Midbrain (tissue), 1 donor: ENCODE results near the gene ZMIZ1.

Source experiments
- DNase-seq: peaks from one replicate; lab custom pipeline; 2025; lab: John Stamatoyannopoulos, UW

ZMIZ1 gene, protein sequence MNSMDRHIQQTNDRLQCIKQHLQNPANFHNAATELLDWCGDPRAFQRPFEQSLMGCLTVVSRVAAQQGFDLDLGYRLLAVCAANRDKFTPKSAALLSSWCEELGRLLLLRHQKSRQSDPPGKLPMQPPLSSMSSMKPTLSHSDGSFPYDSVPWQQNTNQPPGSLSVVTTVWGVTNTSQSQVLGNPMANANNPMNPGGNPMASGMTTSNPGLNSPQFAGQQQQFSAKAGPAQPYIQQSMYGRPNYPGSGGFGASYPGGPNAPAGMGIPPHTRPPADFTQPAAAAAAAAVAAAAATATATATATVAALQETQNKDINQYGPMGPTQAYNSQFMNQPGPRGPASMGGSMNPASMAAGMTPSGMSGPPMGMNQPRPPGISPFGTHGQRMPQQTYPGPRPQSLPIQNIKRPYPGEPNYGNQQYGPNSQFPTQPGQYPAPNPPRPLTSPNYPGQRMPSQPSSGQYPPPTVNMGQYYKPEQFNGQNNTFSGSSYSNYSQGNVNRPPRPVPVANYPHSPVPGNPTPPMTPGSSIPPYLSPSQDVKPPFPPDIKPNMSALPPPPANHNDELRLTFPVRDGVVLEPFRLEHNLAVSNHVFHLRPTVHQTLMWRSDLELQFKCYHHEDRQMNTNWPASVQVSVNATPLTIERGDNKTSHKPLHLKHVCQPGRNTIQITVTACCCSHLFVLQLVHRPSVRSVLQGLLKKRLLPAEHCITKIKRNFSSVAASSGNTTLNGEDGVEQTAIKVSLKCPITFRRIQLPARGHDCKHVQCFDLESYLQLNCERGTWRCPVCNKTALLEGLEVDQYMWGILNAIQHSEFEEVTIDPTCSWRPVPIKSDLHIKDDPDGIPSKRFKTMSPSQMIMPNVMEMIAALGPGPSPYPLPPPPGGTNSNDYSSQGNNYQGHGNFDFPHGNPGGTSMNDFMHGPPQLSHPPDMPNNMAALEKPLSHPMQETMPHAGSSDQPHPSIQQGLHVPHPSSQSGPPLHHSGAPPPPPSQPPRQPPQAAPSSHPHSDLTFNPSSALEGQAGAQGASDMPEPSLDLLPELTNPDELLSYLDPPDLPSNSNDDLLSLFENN

DNA sequence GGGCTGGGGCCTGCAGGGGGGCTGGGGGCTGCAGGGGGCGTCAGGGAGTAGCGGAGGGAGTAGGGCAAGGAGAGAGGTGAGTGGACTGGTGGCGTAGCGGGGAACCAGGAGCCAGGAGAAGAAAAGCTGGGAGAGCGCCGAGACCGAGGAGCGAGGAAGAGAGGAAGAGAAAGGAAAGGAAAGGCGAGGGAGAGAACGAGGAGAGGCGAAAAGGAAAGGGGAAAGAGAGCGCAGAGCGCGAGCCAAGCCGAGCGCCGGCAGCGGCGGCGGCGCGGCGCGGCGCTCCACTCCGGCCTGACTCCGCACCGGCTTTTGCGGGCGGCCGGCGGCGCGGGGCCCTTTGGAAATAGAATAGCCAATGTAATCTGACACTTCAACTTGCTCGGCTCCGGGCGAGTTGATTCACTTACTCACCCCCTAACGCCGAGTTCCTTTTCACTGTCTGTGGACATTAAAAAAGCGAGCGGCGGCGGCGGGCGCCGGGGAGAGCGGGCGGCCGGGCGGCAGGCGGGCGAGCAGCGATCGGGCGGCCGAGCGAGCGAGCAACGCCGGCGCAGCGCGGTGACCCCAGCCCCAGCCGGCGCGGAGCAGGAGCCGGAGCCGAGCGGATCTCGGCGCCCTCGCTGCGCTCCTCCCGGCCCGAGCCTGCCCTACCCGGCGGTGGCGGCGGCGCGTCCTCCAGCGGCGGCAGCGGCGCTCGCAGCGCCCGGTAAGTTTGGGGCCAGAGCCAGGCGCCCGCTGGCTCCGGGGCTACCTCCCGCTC lies at the start of gene ZMIZ1:
Gene ZMIZ1 (plus strand): TSS at position 405 of the 763 bp plus-strand sequence. CDS start 132,667 bp downstream, outside the sequence.
- DNase-seq, result peak; percentile 84

DNA sequence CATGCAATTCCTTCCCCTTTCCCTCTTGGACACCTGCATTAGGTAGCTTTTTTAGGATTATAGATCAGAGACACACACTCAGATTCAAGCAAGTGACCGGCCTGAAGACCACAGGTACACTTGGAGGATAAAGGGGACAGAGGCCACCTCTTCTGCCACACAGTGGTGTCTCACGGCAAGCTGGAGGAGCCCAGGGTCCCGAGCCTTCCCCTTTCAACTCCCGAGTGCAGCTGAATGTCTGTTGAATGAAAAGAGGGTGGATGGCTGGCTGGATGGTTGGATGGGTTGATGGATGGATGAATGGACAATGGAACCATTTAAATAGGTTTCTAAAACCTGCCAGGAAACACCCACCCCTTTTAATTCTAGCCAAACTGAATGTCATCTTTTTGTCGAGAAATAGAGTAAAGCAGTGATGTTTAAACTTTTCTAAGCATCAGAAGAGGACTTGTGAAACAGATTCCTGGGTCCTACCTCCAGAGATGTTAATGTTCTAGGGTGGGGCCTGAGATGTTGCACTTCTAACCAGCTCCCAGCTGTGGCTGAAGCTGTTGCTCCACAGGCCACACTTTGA lies 49.2 kb upstream of the ZMIZ1 start:
- DNase-seq, result no peak

DNA sequence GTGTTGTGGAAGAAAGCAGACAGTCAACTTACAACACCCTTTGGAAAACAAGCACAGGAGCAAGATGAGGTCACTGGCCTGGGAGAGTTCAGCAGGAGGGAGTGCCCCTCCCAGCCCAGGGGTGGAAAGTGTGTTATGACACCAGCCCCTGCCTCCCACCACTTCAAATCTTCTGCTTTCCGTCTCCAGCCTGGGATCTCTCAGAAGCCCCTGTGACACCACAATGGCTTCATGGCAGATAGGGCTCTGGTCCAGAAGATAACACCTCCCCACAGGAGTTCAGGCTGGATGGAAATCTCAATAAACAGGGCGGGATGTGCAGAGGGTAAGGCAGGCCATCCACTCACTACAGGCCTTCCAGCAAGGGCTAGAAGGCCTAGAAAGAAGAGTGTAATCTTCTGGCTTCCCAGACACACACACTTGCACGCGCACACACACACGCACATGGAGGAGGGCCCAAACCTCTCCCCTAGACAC lies 48.7 kb upstream of the ZMIZ1 start:
- DNase-seq, result no peak

GRCh38 chr10:79020605-79021004 lies 48.2 kb upstream of the ZMIZ1 start:
- no peak for DNase-seq

DNA sequence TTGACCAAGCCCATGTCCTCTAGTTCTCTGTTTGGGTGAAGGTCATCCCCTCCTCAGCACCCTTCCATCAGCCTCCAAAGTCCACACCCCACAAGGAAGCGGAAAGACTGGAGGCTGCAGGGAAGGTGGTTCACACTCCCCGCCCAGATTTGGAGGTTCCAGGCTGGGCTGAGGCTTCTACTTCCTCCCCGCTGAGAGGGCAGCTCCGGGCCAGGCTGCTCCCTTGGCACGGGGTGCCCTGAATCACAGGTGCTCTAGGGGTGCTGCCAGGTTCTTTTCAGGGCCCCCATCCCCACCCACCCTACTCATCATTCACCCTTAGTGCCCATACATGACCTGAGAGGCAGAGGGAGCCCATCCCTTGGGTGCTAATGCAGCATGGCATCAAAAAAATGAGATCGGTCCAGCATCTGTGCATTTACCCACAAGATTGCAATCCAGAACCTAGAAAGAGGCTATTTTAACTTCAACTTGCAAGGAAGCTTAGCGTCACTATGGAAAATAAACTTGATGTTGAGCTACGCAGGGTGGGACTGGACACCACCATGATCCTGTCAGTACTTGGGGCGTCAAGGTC lies 47.3 kb upstream of the ZMIZ1 start:
- DNase-seq, result no peak

GRCh38 chr10:79021948-79022499 lies 46.7 kb upstream of the ZMIZ1 start:
- DNase-seq, result no peak

- no peak for DNase-seq
Observed at GRCh38 chr10:79022565-79023230, 46.1 kb upstream of the ZMIZ1 start.

- DNase-seq, result no peak
Observed at GRCh38 chr10:79023240-79024162, 45.3 kb upstream of the ZMIZ1 start.

- DNase-seq, result no peak
Observed at GRCh38 chr10:79024296-79024695, 44.5 kb upstream of the ZMIZ1 start.

- no peak for DNase-seq
Observed at GRCh38 chr10:79024720-79025198, 44.0 kb upstream of the ZMIZ1 start.

GRCh38 chr10:79025199-79025832 lies 43.5 kb upstream of the ZMIZ1 start:
- no peak for DNase-seq

GRCh38 chr10:79026341-79026761 lies 42.4 kb upstream of the ZMIZ1 start:
- no peak for DNase-seq

DNA sequence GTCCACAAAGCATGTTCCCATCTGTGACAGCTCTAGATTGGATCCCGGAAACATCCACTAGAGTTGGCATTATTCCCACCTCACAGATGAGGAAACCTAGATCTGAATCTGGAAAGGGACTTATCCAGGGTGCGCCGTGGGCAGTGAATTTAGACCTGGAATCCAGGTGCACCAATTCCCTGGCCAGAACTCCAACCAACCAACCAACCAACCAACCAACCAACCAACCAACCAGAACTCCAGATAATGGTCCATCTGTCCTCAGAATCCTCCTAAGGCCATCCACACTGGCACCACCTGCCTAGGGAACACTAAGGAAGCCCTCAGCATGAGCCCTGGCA lies 42.0 kb upstream of the ZMIZ1 start:
- no peak for DNase-seq

DNA sequence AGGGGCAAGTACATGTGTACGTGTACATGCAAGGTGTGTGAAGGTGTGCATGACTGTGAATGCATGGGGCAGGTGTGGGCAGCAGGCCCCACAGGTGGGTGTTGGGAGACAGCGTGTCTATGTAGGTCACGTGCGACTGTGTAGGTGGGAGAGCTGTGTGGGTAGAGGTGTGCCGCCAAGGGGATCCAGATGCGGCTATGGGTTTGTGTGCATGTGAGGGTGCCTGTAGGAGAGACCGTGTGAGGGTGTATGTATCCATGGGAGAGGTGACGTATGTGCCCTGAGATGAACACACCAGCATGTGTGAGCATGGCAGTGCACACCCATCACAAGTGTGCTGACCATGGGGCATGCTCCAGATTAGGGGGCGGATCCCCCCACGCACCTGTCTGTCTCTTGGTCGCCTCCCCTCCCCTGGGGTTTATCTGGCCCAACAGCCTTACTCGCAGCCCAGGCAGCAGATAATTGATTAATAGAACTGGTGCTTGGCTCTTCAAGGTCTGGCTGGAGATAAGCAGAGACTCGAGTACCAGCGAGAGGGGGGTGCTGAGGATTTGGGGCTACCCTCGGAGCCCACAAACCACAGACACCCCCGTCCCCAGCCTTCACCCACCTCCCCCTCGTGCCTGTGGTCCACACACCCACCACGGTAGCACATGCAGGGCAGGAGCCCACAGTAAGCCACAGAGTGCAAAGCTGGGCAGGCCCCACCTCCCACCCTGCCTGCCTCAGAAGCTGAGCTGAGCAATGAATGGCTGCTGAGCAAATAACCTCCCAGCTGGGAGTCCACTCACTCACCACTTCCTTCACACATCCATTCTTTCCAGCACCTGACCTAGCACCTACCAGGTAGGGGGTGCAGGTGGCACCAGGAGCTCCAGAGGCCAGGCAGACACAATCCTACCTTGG lies 41.4 kb upstream of the ZMIZ1 start:
- no peak for DNase-seq

DNA sequence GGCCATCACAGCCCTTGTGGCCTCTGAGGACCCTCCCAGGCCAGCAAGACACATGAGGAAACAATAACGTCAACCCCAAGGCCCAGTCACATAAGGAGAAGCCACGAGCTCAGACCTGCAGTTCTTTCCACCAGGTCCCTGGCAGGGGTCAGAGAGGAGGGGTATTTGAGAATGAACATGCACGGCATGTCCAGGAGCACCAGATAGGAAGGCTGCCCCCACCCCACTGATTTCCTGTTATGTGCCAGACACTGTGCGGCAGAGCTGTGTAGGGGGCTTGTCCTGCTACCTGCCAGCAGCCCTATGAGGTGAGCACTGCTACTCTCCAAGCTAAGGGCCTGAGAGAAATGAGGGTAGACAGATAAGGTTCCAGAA lies 40.7 kb upstream of the ZMIZ1 start:
- no peak for DNase-seq

DNA sequence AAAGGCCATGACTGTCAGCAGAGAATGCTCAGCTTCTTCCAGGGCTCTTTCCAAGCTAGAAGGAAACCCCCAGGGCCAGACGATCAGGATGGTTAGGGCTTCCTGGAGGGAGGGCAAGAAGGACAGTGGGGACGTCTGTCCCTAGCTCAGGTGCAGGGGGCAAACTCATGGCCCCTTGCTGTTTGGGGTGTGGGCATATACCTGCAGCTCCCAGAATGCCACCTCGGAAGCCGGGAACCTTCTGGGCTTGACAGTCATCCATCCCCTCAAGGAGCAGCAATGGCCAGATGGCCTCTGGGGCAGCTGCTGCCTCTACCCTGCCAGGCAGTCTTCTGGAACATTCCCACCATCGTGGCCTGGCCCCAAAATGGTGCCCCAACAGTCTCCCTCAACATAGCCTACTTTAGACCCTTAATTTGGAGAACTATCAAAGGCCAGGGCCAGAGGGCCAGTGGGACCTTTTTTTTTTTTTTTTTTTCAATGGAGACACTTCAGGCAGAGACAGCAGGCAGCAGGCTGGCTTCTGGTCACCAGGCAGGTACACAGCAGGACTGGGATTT lies 40.2 kb upstream of the ZMIZ1 start:
- DNase-seq, result no peak
